Stimulated activated CD8-positive, alpha-beta memory T cell treated with anti-CD3 and anti-CD28 coated beads, Interleukin-12 subunit alpha, Interleukin-12 subunit beta, amount 100 ng/mL, for 1 hour (primary cell): ENCODE measurements around the gene PLA2G4D.
"Not testable (repeated sequence)": the region's sequence is repeated elsewhere in the genome, so short reads cannot be mapped to it uniquely, and the experiment has no call there.

Experiments used
- DNase-seq: peaks from one replicate; pipeline ENCODE4 v3.0.0-alpha.2; 2020; ENCODE audit warnings: low read depth

Gene PLA2G4D

DNA sequence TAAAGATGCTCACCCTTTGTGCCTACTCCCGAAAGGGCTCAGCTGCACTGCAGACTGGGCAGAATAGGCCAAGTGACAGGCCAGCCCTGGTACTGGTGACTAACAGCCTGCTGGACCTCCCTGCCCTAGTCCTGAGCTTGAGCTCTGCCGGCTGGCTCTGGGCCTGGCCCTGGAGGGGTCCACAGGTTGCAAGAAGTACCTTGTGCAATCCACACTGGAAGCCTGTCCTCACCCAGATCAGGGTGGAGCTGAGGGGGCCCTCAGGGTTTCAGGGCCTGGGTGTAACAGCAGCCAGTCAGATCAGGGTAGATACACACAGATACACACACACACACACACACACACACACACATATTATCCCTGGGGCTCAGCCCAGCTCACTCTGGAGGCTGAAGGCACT, 27.3 kb upstream of the PLA2G4D start:
- DNase-seq, result no peak

DNA sequence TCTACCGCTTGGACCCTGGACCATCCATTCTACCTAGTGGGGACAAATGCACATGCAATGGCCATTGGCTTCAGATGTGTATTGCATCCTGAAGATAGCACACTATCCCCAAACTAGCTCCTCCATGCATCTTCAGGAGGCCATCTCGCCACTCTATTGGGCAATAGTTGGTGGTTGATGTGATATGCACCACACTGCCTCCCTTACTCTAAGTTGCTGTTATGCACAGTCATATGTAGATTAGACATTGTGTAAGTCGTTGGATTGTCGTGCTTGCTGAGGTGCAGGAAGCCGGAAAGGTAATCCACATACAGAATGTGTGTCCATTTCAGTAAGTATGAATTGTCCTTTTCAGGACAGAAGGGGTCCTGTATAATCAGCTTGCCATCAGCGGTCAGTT, 26.7 kb upstream of the PLA2G4D start:
- no peak for DNase-seq

DNA sequence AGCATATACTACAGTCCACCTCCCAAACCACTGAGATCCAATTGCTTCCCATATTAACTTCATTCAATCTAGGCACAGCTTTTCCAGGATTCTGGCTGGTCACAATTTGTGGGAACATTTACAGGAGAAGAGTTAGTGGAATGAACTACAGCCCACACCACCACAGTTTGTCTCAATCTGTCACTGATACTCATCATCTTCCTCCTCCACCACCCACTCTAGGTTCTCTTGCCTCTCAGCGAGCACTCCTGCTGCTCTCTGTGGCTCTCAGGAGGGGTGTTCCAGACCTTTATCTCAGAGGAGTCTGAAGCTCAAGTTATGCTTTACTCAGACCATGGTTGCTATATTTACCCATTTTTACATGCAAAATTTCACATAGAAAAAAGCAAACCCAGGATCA, 25.9 kb upstream of the PLA2G4D start:
- DNase-seq, result no peak

DNA sequence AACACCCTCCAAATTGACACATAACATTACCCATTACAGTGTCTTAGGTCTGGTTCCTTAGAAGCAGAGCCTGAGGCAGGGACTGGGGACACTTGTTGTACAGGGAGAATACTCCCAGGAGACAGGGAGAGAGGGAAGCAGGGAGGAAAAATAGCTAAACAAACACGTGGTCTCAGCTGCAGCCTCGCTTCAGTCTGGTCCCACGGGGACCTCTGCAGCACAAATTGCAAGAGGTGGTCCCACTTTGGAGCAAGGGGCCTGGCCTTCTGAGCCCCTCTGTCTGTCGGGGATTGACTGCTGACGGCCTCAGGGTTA, 25.0 kb upstream of the PLA2G4D start:
- DNase-seq, result no peak

DNA sequence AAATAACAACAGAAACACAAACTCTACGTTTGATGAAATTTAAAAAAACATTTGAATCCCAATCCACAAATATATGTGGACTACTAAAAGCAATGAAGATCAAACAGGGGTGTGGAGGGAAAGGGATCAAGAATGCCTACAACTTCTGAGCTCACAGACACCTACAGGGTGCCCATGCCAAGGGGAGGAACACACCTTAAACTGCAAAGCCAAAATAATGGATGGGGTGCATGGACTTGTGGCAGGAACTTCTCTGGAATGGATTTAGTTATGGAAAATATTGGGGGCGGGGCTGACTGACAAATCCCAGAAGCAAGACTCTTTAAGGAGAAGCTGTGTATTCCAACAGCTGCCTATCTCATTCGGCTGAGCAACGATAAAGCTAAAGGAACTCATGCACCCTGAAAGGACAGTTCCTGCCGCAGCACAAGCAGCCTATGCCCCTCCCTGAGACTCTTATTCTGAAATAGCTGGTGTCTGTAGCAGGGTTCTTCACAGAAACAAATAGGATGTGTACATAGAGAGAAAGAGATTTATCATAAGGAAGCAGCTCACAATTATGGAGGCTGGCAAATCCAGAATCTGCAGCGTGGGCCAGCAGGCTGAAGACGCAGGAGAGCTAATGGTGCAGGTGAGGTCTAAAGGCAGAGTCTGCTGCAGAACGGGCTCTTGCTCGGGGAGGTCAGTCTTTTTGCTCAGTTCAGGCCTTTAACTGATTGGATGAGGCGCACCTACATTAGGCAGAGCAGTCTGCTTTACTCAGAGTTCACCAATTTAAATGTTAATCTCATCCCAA, 24.5 kb upstream of the PLA2G4D start:
- DNase-seq, result no peak

DNA sequence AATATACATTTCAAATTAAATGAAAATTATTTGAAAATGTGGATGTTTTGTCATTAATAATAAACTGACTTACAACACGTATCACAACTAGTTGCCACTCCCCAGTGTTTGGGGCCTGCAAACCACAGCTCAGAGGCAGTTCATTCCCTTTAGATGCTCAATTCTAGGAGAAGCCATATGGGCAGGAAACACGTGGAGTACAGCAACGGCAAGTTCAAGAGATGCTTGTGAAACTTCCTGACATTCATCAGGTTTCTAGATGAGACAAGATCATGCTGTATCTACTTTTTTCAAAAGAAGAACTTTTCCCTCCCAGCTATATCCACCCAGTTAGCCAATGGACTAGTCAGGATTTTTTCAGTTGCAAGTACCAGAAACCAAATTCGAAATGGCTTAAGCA, 17.6 kb upstream of the PLA2G4D start:
- DNase-seq, result no peak

DNA sequence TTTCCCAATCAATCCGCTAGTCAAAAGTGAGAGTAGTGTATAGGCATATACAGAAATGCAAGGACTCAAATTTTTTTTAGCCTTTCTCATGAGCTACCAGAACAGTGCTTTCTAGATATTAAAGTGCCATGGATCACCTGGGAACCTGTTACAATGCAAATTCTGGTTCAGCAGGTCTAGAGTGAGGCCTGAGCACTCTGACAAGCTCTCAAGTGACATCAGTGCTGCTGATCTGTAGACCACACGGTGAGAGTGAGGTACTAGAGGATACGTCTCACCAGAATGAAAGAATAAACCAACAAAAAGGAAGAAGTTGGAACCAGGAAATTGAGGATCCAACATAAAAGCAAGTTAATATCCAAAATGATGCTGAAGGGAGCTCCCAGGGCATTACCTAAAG, 16.0 kb upstream of the PLA2G4D start:
- no peak for DNase-seq

DNA sequence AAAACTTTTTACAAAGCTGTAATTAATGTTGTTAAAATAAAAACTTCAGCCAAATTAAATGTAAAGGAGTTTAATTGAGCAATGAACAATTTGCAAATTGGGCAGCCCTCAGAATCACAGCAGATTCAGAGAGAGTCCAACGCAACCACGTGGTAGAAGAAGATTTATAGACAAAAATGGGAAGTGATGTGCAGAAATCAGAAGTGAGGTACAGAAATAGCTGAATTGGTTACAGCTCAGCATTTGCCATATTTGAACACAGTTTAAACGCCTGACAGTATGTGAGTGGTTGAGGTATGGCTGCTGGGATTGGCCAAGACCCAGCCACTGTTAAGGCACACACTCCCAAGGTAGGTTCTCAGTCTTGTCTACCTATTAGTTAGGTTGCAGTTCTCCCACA, 14.4 kb upstream of the PLA2G4D start:
- no peak for DNase-seq

DNA sequence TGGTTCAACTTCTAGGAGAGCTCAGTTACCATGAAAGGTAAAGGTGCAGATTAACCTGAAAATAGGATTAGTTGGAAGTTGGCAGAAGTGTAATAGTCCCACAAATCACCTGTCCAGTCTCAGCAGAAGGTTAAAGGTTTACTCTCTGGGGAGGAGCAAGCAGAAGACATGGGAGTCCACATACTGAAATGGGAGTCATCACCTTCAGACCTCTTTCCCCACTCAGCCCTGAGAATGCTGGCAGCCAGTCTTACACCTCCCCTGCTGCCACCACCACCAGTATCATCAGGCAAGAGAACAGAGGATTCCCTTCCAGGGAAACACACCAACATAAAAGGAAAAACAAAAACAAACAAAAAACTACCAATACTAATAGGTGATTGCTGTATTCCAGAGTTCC, 13.8 kb upstream of the PLA2G4D start:
- DNase-seq, result no peak

DNA sequence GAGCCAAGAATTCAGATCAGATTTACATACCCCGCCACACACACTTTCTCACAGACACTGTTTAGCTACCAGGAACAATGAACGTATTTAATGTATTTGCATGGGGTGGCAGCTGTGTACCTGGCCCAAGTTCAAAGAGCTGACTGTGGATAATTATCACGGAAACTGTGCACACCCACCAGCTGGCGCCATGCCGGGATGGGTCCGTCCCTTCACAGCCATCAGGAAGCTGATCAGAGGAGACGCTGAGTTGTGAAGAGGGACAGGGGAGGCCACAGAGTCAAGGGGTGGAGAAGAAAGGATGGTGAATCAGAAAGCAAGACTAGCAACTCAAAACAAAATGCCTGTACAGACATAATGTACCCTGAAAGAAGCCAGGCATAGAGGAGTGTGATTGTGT, 13.1 kb upstream of the PLA2G4D start:
- no peak for DNase-seq

DNA sequence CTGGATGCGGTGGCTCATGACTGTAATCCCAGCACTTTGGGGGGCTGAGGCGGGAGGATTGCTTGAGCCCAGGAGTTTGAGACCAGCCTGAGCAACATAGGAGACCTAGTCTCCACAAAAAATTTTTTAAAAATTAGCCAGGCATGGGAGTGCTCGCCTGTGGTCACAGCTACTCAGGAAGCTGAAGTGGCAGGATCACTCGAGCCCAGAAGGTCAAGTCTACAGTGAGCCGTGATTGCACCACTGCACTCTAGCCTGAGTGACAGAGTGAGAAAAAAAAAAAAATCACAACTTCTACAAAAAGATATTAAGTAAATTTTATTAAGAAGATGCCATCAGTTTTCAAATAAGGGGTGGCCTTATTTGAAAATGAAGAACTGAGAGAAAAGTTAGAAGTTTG, 11.9 kb upstream of the PLA2G4D start:
- DNase-seq, result no peak

DNA sequence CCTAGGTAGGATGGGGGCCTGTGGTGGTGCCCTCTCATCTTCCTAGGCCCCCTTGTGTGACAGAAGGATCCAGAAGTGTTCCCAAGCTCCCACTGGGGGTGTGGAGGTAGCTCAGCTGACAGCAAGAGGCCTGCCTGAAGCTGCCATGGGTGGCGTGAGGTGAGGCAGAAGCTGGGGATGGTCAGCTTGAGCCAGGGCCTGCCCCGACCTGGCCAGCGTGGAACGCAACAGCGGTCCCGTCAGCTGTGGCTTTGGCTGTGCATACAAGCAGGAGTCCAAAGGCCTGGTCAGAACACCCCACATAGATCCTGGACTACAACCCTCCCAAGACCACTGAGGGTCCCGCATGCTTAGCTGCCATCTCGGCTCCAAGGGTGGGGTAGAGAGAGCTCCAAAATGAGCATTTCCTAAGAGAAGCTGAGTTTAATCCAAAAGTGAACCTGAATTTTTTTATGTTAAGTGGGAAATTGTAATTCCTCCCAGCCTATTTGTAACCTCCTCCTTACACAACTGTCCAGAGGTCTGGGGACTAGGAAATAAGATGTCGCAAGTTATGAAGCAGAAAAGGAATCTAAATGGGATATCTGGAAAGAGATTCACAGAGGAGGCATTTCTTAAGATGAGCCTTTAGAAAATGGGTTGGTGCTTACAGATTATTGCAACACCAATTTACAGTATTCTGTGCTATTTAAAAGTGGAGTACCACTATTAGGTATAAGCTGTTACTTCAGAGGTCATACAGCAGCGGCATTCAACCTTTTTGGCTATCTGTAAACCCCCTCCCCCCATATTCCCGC, 9.9 kb upstream of the PLA2G4D start:
- DNase-seq, result no peak

DNA sequence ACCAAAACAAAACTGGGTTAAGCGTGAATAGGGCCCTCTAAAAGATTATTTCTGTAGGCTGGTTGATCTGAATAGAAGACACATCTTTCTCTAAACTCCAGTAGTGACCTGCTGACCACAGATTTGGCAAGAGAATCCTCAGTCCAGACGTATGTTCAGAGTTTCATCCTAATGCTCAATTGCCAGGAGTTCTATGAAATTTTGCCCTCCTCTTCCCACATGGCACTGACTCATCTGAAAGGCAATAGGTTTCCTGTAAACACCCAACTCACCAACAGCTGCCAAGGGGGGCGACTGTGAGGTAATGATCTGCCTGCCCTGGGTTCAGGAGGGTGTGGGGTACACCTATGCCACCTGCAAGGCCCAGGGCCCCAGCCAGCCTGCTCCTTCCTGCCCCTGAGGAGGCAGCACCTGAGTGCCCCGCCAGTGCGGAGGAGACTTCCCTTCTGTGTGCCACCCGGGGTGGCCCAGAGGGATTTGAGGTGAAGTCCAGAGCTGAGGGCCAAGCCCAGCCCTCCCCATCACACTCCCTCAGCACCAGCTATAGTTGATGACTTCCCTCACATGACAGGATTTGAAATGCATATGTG, 8.4 kb upstream of the PLA2G4D start:
- no peak for DNase-seq

DNA sequence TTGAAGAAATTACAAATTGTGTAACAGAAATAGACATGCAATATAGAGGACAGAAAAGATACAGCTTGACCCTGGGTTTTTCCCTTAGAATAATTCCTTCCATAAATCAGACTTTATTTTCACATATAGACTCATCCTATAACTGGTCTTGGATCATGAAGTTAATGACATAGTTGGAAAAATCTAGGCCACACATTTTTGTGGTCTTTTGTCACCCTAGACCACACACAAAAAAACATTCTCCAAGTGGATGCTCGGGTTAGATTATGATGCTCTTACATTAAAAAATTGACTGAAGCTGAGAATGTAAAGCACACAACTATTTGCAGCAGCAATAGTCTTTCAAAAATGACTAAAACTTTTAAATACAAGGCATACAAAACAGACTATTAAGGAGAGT, 7.5 kb upstream of the PLA2G4D start:
- DNase-seq, result no peak

DNA sequence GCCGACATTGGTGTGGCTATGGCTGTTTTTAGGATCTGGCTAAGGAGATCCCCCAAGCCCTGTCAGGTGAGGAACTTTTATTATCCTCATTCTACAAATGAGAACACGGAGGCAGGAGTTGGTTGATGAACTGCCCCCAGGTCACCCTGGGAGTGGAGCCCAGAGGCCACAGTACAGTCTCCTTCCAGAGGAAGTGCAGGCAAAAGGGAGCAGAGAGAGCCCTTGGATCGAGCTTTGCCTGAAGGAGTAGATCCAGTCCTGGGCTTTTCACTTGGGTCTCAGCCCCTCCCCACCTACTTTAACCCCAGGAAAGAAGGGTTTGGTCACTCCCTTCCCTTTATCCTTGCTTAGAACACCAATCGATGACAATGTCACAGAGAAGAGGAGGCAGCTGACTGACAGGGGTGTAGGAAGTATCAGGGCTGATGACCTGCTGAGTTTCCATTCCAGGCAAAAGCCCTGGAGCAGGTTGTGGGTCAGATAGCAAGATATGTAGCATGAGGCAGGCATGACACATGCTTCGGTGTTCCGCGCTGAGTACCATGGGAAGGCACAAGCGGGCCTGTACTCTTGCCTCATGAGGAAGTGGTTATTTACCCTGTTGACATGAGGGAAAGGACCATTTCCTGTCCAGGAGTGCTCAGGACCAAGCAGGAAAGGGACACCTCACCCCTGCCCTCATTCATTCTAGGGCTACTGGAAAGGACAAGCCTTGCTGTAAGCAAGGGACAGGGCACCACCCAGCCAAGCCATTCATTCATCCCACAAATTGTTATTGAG, 5.8 kb upstream of the PLA2G4D start:
- no peak for DNase-seq

DNA sequence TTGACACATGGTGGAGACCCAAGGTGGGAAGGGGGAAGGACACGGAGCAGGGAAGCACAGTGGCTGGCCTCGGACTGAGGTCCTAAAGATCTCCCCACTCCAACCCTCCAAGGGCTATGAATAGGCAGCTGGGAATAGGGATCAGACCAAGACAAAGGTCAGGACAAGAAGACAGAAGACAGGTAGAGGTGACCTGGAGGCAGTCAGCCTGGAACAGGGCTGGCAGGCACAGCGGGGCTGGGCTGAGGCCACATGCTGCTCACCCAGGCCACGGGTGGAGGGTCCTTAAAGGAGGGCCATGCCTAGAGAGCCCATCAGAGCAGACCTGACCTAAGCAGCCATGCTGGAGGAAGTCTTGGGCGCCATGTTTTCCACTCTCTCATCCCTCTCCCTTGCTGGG, 2.7 kb upstream of the PLA2G4D start:
- no peak for DNase-seq

DNA sequence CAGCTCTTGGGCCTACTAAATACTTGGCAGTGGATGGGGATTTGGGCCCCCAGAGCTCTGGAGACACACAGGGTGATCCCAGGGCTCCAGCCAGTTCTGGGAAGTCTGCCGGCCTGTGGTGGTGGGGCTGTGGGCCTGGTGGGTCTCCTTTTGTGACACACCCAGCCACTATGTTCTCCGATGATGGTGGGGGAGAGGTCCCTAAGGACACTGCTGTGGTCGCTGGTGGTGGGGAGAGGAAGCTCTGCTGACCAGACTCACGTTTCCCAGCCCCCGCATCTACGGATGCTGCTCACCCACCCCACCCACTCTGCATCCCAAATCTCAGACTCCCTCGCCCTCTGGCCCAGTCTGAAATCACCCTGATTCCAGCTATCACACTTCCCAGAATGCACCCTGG, 396 bp downstream of the PLA2G4D start:
- DNase-seq, result no peak

DNA sequence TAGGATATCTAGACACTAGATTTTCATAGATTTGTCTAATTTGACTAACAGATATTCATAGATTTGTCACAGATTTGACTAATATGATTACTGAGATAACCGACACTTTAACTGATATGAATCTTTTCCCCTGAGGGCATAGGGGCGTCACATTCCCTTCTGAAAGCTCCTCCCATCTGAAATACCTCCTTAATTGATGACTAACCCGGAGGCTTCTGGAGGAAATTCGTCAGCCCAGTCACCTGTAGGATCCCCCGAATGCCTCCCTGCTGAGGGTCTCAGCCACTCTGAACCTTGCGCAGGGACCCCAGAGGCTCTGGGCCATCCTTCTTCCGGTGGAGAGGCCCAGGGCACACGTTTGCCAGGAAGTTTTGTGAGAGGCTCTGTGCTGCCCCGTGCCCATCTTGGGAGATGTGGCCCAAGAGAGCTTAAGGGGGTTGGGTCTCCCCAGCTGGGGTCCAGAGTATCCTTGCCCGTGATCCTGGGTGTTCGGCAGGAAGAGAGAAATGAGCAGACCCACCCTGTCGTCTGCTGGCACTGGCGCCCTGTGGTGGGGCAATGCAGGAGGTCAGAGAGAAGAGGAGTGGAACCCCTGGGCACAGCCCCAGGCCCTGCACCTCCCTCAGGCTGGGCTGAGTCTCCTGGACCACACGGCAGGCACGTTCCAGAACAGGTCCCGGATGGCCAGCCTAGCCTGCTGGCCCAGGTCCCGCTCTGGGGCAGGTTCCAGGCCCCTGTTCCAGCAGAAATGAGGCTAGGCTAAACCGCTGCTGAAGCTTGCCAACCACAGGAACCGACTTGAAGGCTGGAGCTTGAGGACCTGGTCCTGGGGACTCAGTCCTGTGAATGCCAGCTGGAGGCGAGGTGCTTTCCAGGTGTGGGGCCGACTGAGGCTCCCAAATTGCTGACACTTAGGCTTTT, 1.7 kb downstream of the PLA2G4D start:
- DNase-seq, result no peak

DNA sequence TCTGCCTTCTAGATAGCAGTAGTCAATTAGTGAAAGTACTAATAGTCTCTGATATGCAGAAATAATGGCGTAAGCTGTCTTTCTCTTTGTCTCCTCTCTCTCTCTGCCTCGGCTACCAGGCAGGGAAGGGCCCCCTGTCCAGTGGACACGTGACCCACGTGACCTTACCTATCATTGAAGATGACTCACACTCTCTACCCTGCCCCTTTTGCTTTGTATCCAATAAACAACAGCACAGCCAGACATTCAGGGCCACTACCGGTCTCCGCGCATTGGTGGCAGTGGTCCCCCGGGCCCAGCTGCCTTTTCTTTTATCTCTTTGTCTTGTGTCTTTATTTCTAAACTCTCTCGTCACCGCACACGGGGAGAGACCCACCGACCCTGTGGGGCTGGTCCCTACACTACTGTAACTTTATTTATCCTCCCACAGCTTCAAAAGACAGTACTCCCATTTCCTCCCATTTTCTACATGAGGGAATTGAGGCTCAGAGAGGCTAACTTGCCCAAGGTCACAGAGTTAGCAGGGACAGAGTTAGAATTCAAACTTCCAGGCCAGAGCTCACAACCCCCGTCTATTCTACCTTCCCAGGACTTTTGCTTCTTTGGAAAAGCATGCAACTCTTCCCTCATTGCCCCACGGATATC, 2.5 kb downstream of the PLA2G4D start:
- DNase-seq, result not testable (repeated sequence)

DNA sequence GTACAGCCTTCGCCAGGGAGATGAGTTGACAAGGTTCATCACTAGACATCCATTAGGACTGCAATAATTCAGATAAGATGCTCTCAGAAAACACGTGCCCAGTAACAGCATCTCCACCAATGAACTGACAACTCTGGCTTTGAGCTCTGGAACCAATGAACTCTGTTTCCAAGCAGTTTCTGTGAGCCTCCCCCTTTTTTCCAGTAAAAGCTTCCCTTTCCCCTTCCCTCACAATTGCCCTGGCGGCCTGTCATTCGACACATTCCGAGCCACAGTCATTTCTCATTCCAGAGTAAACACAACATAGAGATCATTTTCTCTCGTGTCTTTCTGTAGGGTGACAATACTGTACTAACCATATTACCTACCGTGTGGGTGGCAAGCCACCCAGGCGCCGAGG, 3.6 kb downstream of the PLA2G4D start:
- no peak for DNase-seq

DNA sequence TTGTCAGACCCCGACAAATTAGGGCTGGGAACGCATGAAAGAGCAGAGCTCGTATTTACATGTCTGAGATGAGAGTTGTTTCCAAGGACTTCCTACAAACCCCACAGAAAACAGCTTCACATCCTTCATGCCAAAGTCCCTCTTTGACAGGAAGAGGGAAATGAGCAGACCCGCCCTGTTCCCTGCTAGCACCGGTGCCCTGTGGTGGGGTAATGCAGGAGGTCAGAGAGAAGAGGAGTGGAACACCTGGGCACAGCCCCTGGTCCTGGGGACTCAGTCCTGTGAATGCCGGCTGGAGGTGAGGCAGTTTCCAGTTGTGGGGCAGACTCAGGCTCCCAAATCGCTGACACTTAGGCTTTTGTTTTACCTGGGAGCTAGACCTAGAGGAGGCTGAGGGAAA, 4.0 kb downstream of the PLA2G4D start:
- no peak for DNase-seq
